HepG2 (cell line): ENCODE measurements around the gene TMEM98. TPM values are rescaled to one million over a fixed set of nuclear protein-coding genes. Genes with fewer than 3 reads are reported as not detected.

Source experiments
- ELF1 ChIP-seq: sonication (generic); formaldehyde crosslinking; IDR thresholded peaks from 2 replicates; pipeline ENCODE4 v1.4.0; 2020; ENCODE audit warnings: missing genetic modification reagents
- EP300 ChIP-seq, 3 experiments: sonication (generic) in 1 of 3; formaldehyde crosslinking in 1 of 3; IDR thresholded peaks; 2 replicates each; pipeline versions ENCODE4 v1.5.1 to v1.6.1; 2011 to 2020; ENCODE audit warnings: low read depth in 2 of 3, low read length in 2 of 3, borderline replicate concordance in 1 of 3, improper control_type of control experiment in 1 of 3, mild to moderate bottlenecking in 1 of 3, missing genetic modification reagents in 1 of 3, moderate library complexity in 1 of 3
- SP5 ChIP-seq: IDR thresholded peaks from 2 replicates; pipeline ENCODE4 v1.6.1; 2016; ENCODE audit warnings: low read depth, borderline replicate concordance
- ZBTB42 ChIP-seq: sonication (generic); formaldehyde crosslinking; IDR thresholded peaks from 2 replicates; pipeline ENCODE4 v1.5.0; 2020; ENCODE audit warnings: mild to moderate bottlenecking, missing genetic modification reagents
- ZNF75D ChIP-seq: sonication (generic); formaldehyde crosslinking; IDR thresholded peaks from 2 replicates; pipeline ENCODE4 v1.8.1; 2023; ENCODE audit warnings: missing genetic modification reagents, mild to moderate bottlenecking, borderline replicate concordance
- polyA plus RNA-seq, 8 experiments: library from polyadenylated mRNA; depleted of rRNA in 3 of 8; stranded (reverse) in 7 of 8; unstranded in 1 of 8; fragments of >200 nt; fragmentation: Illumina TruSeq in 4 of 8; extraction: Trizol in 4 of 8; gene quantifications; 2 replicates each; pipeline versions ENCODE4 v1.2.1 to v1.2.3, GENCODE V29; 2011 to 2016; ENCODE audit warnings: low read depth in 4 of 8, missing spikeins in 1 of 8, mixed read lengths in 1 of 8; ENCODE audit not compliant: insufficient read depth in 1 of 8
- total RNA-seq, 5 experiments: library from RNA; depleted of rRNA; stranded (reverse); fragments of >200 nt; fragmentation: Illumina TruSeq; extraction: Trizol; gene quantifications; 2 replicates each; pipeline ENCODE4 v1.2.3, GENCODE V29; 2016; ENCODE audit warnings: low read depth in 1 of 5
- TF ChIP-seq, protein P1 (sequence below), 2 experiments: sonication (generic) in 1 of 2; formaldehyde crosslinking in 1 of 2; IDR thresholded peaks; 2 replicates each; pipeline versions ENCODE4 v1.6.1 to v1.9.0; 2014 to 2022; ENCODE audit warnings: antibody characterized with exemption in 1 of 2, borderline replicate concordance in 1 of 2, inconsistent platforms in 1 of 2, low read depth in 1 of 2, missing genetic modification reagents in 1 of 2
- TF ChIP-seq, protein P2 (sequence below): sonication (generic); formaldehyde crosslinking; IDR thresholded peaks from 2 replicates; pipeline ENCODE4 v1.4.0; 2020; ENCODE audit warnings: missing genetic modification reagents, borderline replicate concordance
- TF ChIP-seq, protein P3 (sequence below): sonication (generic); formaldehyde crosslinking; IDR thresholded peaks from 2 replicates; pipeline ENCODE4; 2020; ENCODE audit warnings: missing genetic modification reagents, mild to moderate bottlenecking, borderline replicate concordance

TMEM98 gene
- total and polyA plus RNA-seq, 2 of the 13 experiments (the other 11 are each of a cell fraction or from before 2014, with no cell fraction given) = 103 to 175 TPM

DNA sequence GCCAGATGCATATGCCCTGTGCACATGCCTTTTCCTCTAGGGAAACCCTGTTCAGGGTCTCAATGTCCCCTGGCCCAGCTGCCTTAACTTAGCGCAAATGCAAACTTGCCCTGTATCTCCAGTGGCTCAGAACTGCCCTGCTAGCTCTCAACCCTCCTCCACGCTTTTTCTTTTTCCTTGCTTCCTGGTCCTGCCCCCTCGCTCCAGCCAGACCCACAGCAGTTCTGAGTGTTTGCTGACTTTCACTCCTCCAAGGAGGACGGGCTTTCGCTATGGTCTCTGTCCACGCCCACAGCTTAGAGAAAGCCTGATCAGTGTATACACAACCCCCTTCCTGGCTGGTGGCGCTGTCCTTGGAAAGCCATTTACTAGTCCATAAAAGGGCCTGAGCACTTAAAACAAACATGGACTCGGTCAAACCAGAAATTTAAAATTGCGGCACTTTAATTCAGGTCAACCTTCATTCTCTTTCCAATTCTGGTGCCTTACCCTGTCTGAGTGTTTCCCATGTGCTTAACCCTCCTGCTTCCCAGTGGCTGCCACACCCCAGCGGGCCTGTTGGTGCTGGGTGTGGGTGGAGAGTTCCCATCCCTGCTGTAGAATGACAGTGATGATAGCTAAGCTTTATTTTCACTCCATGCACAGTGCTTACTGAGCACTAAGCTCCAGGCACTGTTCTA, 15.6 kb upstream of the TMEM98 start (continued):
- TF ChIP-seq EP300 (IDR thresholded peaks at IDR 0.05; ENCODE audit: low read depth in 2 of 2, low read length in 2 of 2) = 0 out of 4 replicates have a peak, but pooled peaks of 1 of the 2 experiments have one; percentile 54
- TF ChIP-seq EP300 (CRISPR knock-in tag; IDR thresholded peaks at IDR 0.05; ENCODE audit: borderline replicate concordance) = no peak
- TF ChIP-seq ZBTB42 (CRISPR knock-in tag) = no peak
- TF ChIP-seq ZNF75D (CRISPR knock-in tag) = no peak
- TF ChIP-seq, protein P1, sequence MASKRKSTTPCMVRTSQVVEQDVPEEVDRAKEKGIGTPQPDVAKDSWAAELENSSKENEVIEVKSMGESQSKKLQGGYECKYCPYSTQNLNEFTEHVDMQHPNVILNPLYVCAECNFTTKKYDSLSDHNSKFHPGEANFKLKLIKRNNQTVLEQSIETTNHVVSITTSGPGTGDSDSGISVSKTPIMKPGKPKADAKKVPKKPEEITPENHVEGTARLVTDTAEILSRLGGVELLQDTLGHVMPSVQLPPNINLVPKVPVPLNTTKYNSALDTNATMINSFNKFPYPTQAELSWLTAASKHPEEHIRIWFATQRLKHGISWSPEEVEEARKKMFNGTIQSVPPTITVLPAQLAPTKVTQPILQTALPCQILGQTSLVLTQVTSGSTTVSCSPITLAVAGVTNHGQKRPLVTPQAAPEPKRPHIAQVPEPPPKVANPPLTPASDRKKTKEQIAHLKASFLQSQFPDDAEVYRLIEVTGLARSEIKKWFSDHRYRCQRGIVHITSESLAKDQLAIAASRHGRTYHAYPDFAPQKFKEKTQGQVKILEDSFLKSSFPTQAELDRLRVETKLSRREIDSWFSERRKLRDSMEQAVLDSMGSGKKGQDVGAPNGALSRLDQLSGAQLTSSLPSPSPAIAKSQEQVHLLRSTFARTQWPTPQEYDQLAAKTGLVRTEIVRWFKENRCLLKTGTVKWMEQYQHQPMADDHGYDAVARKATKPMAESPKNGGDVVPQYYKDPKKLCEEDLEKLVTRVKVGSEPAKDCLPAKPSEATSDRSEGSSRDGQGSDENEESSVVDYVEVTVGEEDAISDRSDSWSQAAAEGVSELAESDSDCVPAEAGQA (IDR thresholded peaks at IDR 0.05; ENCODE audit: low read depth) = no peak
- TF ChIP-seq, protein P1 (CRISPR knock-in tag; IDR thresholded peaks at IDR 0.05; ENCODE audit: borderline replicate concordance) = no peak
- peak; percentile 50 for TF ChIP-seq ELF1
- TF ChIP-seq, protein P2, sequence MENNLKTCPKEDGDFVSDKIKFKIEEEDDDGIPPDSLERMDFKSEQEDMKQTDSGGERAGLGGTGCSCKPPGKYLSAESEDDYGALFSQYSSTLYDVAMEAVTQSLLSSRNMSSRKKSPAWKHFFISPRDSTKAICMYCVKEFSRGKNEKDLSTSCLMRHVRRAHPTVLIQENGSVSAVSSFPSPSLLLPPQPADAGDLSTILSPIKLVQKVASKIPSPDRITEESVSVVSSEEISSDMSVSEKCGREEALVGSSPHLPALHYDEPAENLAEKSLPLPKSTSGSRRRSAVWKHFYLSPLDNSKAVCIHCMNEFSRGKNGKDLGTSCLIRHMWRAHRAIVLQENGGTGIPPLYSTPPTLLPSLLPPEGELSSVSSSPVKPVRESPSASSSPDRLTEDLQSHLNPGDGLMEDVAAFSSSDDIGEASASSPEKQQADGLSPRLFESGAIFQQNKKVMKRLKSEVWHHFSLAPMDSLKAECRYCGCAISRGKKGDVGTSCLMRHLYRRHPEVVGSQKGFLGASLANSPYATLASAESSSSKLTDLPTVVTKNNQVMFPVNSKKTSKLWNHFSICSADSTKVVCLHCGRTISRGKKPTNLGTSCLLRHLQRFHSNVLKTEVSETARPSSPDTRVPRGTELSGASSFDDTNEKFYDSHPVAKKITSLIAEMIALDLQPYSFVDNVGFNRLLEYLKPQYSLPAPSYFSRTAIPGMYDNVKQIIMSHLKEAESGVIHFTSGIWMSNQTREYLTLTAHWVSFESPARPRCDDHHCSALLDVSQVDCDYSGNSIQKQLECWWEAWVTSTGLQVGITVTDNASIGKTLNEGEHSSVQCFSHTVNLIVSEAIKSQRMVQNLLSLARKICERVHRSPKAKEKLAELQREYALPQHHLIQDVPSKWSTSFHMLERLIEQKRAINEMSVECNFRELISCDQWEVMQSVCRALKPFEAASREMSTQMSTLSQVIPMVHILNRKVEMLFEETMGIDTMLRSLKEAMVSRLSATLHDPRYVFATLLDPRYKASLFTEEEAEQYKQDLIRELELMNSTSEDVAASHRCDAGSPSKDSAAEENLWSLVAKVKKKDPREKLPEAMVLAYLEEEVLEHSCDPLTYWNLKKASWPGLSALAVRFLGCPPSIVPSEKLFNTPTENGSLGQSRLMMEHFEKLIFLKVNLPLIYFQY (CRISPR knock-in tag) = no peak
- TF ChIP-seq, protein P3, sequence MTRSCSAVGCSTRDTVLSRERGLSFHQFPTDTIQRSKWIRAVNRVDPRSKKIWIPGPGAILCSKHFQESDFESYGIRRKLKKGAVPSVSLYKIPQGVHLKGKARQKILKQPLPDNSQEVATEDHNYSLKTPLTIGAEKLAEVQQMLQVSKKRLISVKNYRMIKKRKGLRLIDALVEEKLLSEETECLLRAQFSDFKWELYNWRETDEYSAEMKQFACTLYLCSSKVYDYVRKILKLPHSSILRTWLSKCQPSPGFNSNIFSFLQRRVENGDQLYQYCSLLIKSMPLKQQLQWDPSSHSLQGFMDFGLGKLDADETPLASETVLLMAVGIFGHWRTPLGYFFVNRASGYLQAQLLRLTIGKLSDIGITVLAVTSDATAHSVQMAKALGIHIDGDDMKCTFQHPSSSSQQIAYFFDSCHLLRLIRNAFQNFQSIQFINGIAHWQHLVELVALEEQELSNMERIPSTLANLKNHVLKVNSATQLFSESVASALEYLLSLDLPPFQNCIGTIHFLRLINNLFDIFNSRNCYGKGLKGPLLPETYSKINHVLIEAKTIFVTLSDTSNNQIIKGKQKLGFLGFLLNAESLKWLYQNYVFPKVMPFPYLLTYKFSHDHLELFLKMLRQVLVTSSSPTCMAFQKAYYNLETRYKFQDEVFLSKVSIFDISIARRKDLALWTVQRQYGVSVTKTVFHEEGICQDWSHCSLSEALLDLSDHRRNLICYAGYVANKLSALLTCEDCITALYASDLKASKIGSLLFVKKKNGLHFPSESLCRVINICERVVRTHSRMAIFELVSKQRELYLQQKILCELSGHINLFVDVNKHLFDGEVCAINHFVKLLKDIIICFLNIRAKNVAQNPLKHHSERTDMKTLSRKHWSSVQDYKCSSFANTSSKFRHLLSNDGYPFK = no peak
- peak; percentile 56 for TF ChIP-seq SP5 (CRISPR knock-in tag)
